K562 (cell line): ENCODE results near the gene WFIKKN2. TPM values are rescaled to one million over a fixed set of nuclear protein-coding genes. Genes with fewer than 3 reads are reported as not detected.

Experiments
- ATAC-seq: fragments of 200-7000 bp; cut with Tn5 transposase; 3 replicates; pipeline ENCODE4 v1.9.1; 2020; ENCODE audit warnings: moderate library complexity
- BruUV-seq: library from RNA; stranded (reverse); fragments of 400-500 nt; replicated peaks from 2 replicates; lab custom pipeline; 2021; lab: Mats Ljungman, UMichigan
- CTCF ChIA-PET: fragments of 300-600 bp; formaldehyde crosslinking; extraction: SDS; loops from one replicate; lab custom pipeline; 2021; ENCODE audit warnings: low intra/inter-chr PET ratio; lab: Yijun Ruan, JAX
- POLR2A ChIA-PET: fragments of 300-600, 350-650 bp; sonication (Branson Sonifier 250); formaldehyde crosslinking; extraction: SDS; loops from one replicate; lab custom pipeline; 2021; ENCODE audit warnings: antibody characterized with exemption, inconsistent platforms; lab: Yijun Ruan, JAX
- DNase-seq, 4 experiments: peaks; one replicate each; pipeline versions ENCODE4 v3.0.0 to v3.0.0-alpha.2; 2011 to 2018; ENCODE audit warnings: low spot score in 3 of 4, mixed read lengths in 3 of 4; ENCODE audit errors: extremely low read depth in 1 of 4
- FAIRE-seq: peaks from 2 replicates; lab custom pipeline; 2011; peaks lifted over from hg19 to GRCh38; lab: Jason Lieb, UNC
- H2AFZ ChIP-seq: 2 replicates; pipeline ENCODE4 v1.6.0; 2011; ENCODE audit warnings: low read depth, low read length, control low read depth, inconsistent platforms
- H3K27ac ChIP-seq: fragments of 200-600 bp; 3 replicates; pipeline ENCODE4 v1.8.0; 2011; ENCODE audit warnings: low read depth, mild to moderate bottlenecking, control low read depth, inconsistent platforms, low read length, moderate library complexity, mixed read lengths; ENCODE audit errors: extremely low read depth
- H3K27me3 ChIP-seq, 2 experiments: fragments of 300-600 bp in 1 of 2; 2 replicates in 1 of 2; 3 replicates in 1 of 2; pipeline versions ENCODE4 v1.6.0 to v1.8.0; 2011; ENCODE audit warnings: inconsistent platforms in 2 of 2, low read length in 2 of 2, mild to moderate bottlenecking in 1 of 2, mixed read lengths in 1 of 2, moderate library complexity in 1 of 2; ENCODE audit not compliant: control insufficient read depth in 2 of 2, insufficient read depth in 2 of 2
- H3K36me3 ChIP-seq: fragments of 300-600 bp; 3 replicates; pipeline ENCODE4 v1.8.0; 2011; ENCODE audit warnings: mild to moderate bottlenecking, low read length, inconsistent platforms; ENCODE audit not compliant: control insufficient read depth, insufficient read depth
- H3K4me1 ChIP-seq, 2 experiments: fragments of 200-600 bp in 1 of 2; replicated peaks in 1 of 2; 2 replicates in 1 of 2; 3 replicates in 1 of 2; pipeline versions ENCODE4 v1.5.1 to v1.8.0; 2011; ENCODE audit warnings: inconsistent platforms in 2 of 2, low read length in 2 of 2, mild to moderate bottlenecking in 1 of 2, mixed read lengths in 1 of 2, moderate library complexity in 1 of 2; ENCODE audit not compliant: control insufficient read depth in 2 of 2, insufficient read depth in 2 of 2
- H3K4me2 ChIP-seq: 2 replicates; pipeline ENCODE4 v1.6.1; 2011; ENCODE audit warnings: low read length, control low read depth, inconsistent platforms, mixed read lengths; ENCODE audit not compliant: insufficient read depth
- H3K4me3 ChIP-seq: fragments of 200-600 bp; sonication (generic), shearing (Covaris generic); 2 replicates; pipeline ENCODE4 v1.5.1; 2016; ENCODE audit warnings: control low read depth, inconsistent platforms
- H3K79me2 ChIP-seq: fragments of 200-600 bp; 3 replicates; pipeline ENCODE4 v1.8.0; 2011; ENCODE audit warnings: low read length, inconsistent platforms; ENCODE audit not compliant: control insufficient read depth, insufficient read depth
- H3K9ac ChIP-seq, 2 experiments: 2 replicates each; pipeline versions ENCODE4 v1.6.0 to v1.6.1; 2011; ENCODE audit warnings: low read depth in 2 of 2, low read length in 2 of 2, control low read depth in 1 of 2, inconsistent platforms in 1 of 2, mild to moderate bottlenecking in 1 of 2, mixed read lengths in 1 of 2; ENCODE audit not compliant: insufficient read depth in 1 of 2
- H3K9me1 ChIP-seq: one replicate; pipeline ENCODE4 v1.6.0; 2011; ENCODE audit warnings: inconsistent platforms, mild to moderate bottlenecking, low read length, moderate library complexity; ENCODE audit not compliant: control insufficient read depth, insufficient read depth
- H3K9me3 ChIP-seq: replicated peaks from 2 replicates; pipeline ENCODE4 v1.5.1; 2011; ENCODE audit warnings: low read depth, low read length, inconsistent platforms; ENCODE audit not compliant: control insufficient read depth, insufficient read depth
- H4K20me1 ChIP-seq: replicated peaks from 2 replicates; pipeline ENCODE4 v1.6.1; 2011; ENCODE audit warnings: low read length, inconsistent platforms, mixed read lengths; ENCODE audit not compliant: control insufficient read depth, insufficient read depth
- ATF3 ChIP-seq, 2 experiments: fragments of 450-650 bp in 1 of 2; sonication (generic) in 1 of 2; formaldehyde crosslinking in 1 of 2; IDR thresholded peaks in 1 of 2; conservative IDR thresholded peaks in 1 of 2; 2 replicates each; pipeline versions ENCODE4 v1.6.1 to v1.8.1; 2016 to 2023; ENCODE audit warnings: mild to moderate bottlenecking in 2 of 2, moderate library complexity in 2 of 2, inconsistent platforms in 1 of 2, missing genetic modification reagents in 1 of 2
- CXXC5 ChIP-seq: fragments of 250-450 bp; sonication (Bioruptor Pico); IDR thresholded peaks from 2 replicates; pipeline ENCODE4 v1.8.0; 2022; ENCODE audit warnings: inconsistent platforms, mild to moderate bottlenecking, moderate library complexity
- DMBX1 ChIP-seq: fragments of 250-450 bp; sonication (Bioruptor Pico); IDR thresholded peaks from 2 replicates; pipeline ENCODE4 v1.8.0; 2022; ENCODE audit warnings: inconsistent platforms, mild to moderate bottlenecking, moderate library complexity, borderline replicate concordance
- ETV6 ChIP-seq, 3 experiments: fragments of 150-350 bp in 1 of 3; sonication (generic) in 1 of 3; formaldehyde crosslinking in 1 of 3; IDR thresholded peaks; 2 replicates each; pipeline versions ENCODE4 v1.6.1 to v1.8.0; 2014 to 2022; ENCODE audit warnings: borderline replicate concordance in 2 of 3, low read depth in 2 of 3, antibody characterized with exemption in 1 of 3, low read length in 1 of 3, mild to moderate bottlenecking in 1 of 3, missing genetic modification reagents in 1 of 3
- IFI16 ChIP-seq: fragments of 250-450 bp; sonication (Bioruptor Pico); IDR thresholded peaks from 2 replicates; pipeline ENCODE4 v2.1.2; 2022; ENCODE audit warnings: mild to moderate bottlenecking, inconsistent platforms
- IRF2 ChIP-seq: sonication (generic); formaldehyde crosslinking; IDR thresholded peaks from 2 replicates; pipeline ENCODE4 v1.8.1; 2022; ENCODE audit warnings: mild to moderate bottlenecking, missing genetic modification reagents
- MAFG ChIP-seq: fragments of 450-650 bp; conservative IDR thresholded peaks from 2 replicates; pipeline ENCODE4 v1.6.1; 2016; ENCODE audit warnings: missing genetic modification characterization, missing compliant biosample characterization
- PATZ1 ChIP-seq: fragments of 250-450 bp; sonication (Bioruptor Pico); IDR thresholded peaks from 2 replicates; pipeline ENCODE4 v1.5.0; 2020; ENCODE audit warnings: mild to moderate bottlenecking, borderline replicate concordance
- PCBP2 ChIP-seq: fragments of 200-400 bp; formaldehyde crosslinking; IDR thresholded peaks from 2 replicates; pipeline ENCODE4 v1.6.1; 2018; ENCODE audit warnings: low read length, low read depth, mild to moderate bottlenecking, moderate library complexity; ENCODE audit not compliant: poor library complexity, severe bottlenecking
- RAD21 ChIP-seq, 2 experiments: fragments of 250-450 bp in 1 of 2; fragments of 450-650 bp in 1 of 2; sonication (Bioruptor Pico) in 1 of 2; formaldehyde crosslinking in 1 of 2; IDR thresholded peaks in 1 of 2; conservative IDR thresholded peaks in 1 of 2; 2 replicates each; pipeline versions ENCODE4 v1.4.0 to v1.8.0; 2020 to 2022; ENCODE audit warnings: mild to moderate bottlenecking in 2 of 2, moderate library complexity in 1 of 2
- SIN3A ChIP-seq, 2 experiments: fragments of 150-350 bp in 1 of 2; IDR thresholded peaks; 2 replicates each; pipeline ENCODE4 v1.6.1; 2011 to 2016; ENCODE audit warnings: borderline replicate concordance in 2 of 2, low read depth in 2 of 2, low read length in 2 of 2, mild to moderate bottlenecking in 2 of 2, moderate library complexity in 2 of 2; ENCODE audit not compliant: control insufficient read depth in 1 of 2
- USF1 ChIP-seq: sonication (generic); formaldehyde crosslinking; IDR thresholded peaks from 2 replicates; pipeline ENCODE4 v1.9.0; 2022; ENCODE audit warnings: mild to moderate bottlenecking, missing genetic modification reagents
- YBX1 ChIP-seq: fragments of 450-650 bp; IDR thresholded peaks from 2 replicates; pipeline ENCODE4 v1.7.1; 2016; ENCODE audit warnings: mild to moderate bottlenecking
- ZBTB1 ChIP-seq: sonication (generic); formaldehyde crosslinking; IDR thresholded peaks from 2 replicates; pipeline ENCODE4 v1.8.1; 2023; ENCODE audit warnings: missing genetic modification reagents, low read depth, mild to moderate bottlenecking, borderline replicate concordance
- ZNF224 ChIP-seq: sonication (generic); formaldehyde crosslinking; IDR thresholded peaks from 2 replicates; pipeline ENCODE4 v1.8.0; 2022; ENCODE audit warnings: mild to moderate bottlenecking, missing genetic modification reagents
- ZNF274 ChIP-seq: IDR thresholded peaks from 2 replicates; pipeline ENCODE4 v1.6.1; 2011; ENCODE audit warnings: low read depth, mild to moderate bottlenecking, low read length, moderate library complexity, borderline replicate concordance
- WGBS: fragments of 100-300 bp; shearing (Covaris generic); methylation state at CpG from one replicate; pipeline ENCODE4 v1.1.6; 2016; ENCODE audit warnings: low coverage, mixed read lengths; ENCODE audit not compliant: insufficient coverage; ENCODE audit errors: missing lambda C conversion rate; 5-methylcytosine and 5-hydroxymethylcytosine counted together
- in situ Hi-C: fragments of 300-500 bp; cut with MboI; formaldehyde crosslinking; loops from 4 replicates; pipeline ENCODE4 v1.15.0; 2018; ENCODE audit warnings: inconsistent platforms, mixed read lengths
- intact Hi-C: fragments of 100-400 bp; cut with micrococcal nuclease; formaldehyde crosslinking; loops from 2 replicates; pipeline ENCODE4 v1.14.2; 2022
- polyA plus RNA-seq, 8 experiments: library from polyadenylated mRNA; depleted of rRNA in 4 of 8; stranded (reverse) in 5 of 8; unstranded in 3 of 8; fragments of >200 nt; fragmentation: Nextera tagmentation in 2 of 8; fragmentation: Illumina TruSeq in 1 of 8; extraction: Ambion mirVana in 2 of 8; extraction: Trizol in 1 of 8; gene quantifications; 2 replicates each; pipeline versions ENCODE4 v1.2.1 to v1.2.3, GENCODE V29; 2011 to 2014; ENCODE audit warnings: inconsistent platforms in 1 of 8, missing spikeins in 1 of 8
- total RNA-seq, 7 experiments: library from RNA; depleted of rRNA in 6 of 7; stranded (reverse); fragments of >200 nt in 6 of 7; fragmentation: Illumina TruSeq in 2 of 7; extraction: Trizol in 2 of 7; gene quantifications; 2 replicates each; pipeline versions ENCODE4 v1.2.1 to v1.2.3, GENCODE V29; 2011 to 2021; ENCODE audit warnings: low replicate concordance in 1 of 7

Gene WFIKKN2
- total and polyA plus RNA-seq, 9 of the 15 experiments (the other 6 are each of a cell fraction or from before 2014, with no cell fraction given), result 0.07 TPM; not detected in 8

GRCh38 chr17:50863931-50864330 is 28.5 kb downstream of the WFIKKN2 start (continued):
- TF ChIP-seq PATZ1 (CRISPR knock-in tag), result no peak
- TF ChIP-seq ZBTB1, result no peak
- TF ChIP-seq DMBX1, result no peak
- no peak for TF ChIP-seq IFI16 (CRISPR knock-in tag)
- no peak for TF ChIP-seq CXXC5 (CRISPR knock-in tag)
- no peak for TF ChIP-seq USF1 (CRISPR knock-in tag)
- TF ChIP-seq PCBP2, result no peak

- Histone ChIP-seq H3K36me3 (peaks cover 26% of the 10 kb centered on the region), H3K4me2 (peak overlapping the region; percentile 95), H3K9ac (peak overlapping the region; percentile 80 to 98), H3K9me3 (no peaks in the 10 kb centered on the region), H3K4me3 (peak overlapping the region; percentile 88), H4K20me1 (peaks cover 12% of the 10 kb centered on the region), H3K79me2 (peaks cover 41% of the 10 kb centered on the region), H3K9me1 (no peaks in the 10 kb centered on the region), H3K4me1 (peaks cover 11 to 13% of the 10 kb centered on the region in 2 experiments; a peak in 4 of 5 replicates), H3K27ac (peak overlapping the region; percentile 88), H2AFZ (no peak overlapping the region), H3K27me3 (no peaks in the 10 kb centered on the region)
- in situ Hi-C loops, result loop anchor here (5.0 to 10.0 kb wide), 2 partner anchors 88 to 290 kb away; partner anchors contain the start of gene NME1
- FAIRE-seq (peak; percentile 78), DNase-seq (no peak), ATAC-seq (no peak)
- intact Hi-C loops, result loop anchor here (5.0 kb wide), 1 partner anchor 303 kb away; the partner anchor contains the start of gene NME2
- POLR2A ChIA-PET, result interaction anchor here (0.7 to 7.7 kb wide), 19 partner anchors 8 to 185 kb away, joined by 3 to 207 read pairs (median 8); no protein-coding TSS in a partner anchor
- no TSS peak for BruUV-seq
- CTCF ChIA-PET, result interaction anchor here (1.2 to 2.2 kb wide), 2 partner anchors 86 to 92 kb away, joined by 7 to 11 read pairs; no protein-coding TSS in a partner anchor
- WGBS, result 0% methylated on average over 6 of the region's 6 CpGs
- no peak for TF ChIP-seq ZNF274
- no peak for TF ChIP-seq ATF3 (IDR thresholded peaks at IDR 0.05)
- no peak for TF ChIP-seq ATF3 (CRISPR knock-in tag; conservative IDR thresholded peaks at IDR 0.05)
- TF ChIP-seq ZNF224, result no peak
- no peak for TF ChIP-seq RAD21 (CRISPR knock-in tag; conservative IDR thresholded peaks at IDR 0.05 in 1 of 2, IDR thresholded peaks at IDR 0.05 in 1 of 2)
- 0 out of 2 replicates have a peak, but pooled peaks have one; percentile 9 for TF ChIP-seq MAFG (tag)
- TF ChIP-seq IRF2, result no peak
- peak in 1 of 2 experiments; percentile 64; a peak in 1 of 4 replicates for TF ChIP-seq SIN3A (IDR thresholded peaks at IDR 0.05; ENCODE audit: borderline replicate concordance in 2 of 2, control insufficient read depth in 1 of 2, low read depth in 2 of 2, low read length in 2 of 2)
- no peak for TF ChIP-seq ETV6 (IDR thresholded peaks at IDR 0.05; ENCODE audit: borderline replicate concordance in 1 of 2, low read depth in 2 of 2, low read length in 1 of 2)
- TF ChIP-seq ETV6 (CRISPR knock-in tag; IDR thresholded peaks at IDR 0.05; ENCODE audit: borderline replicate concordance), result no peak
- no peak for TF ChIP-seq YBX1
Observed at GRCh38 chr17:50864747-50865059, 29.3 kb downstream of the WFIKKN2 start.
